Mesothelial cell of epicardium (in vitro differentiated cells): Measurements from ENCODE around the gene MLXIP. TPM values are rescaled to one million over a fixed set of nuclear protein-coding genes. Genes with fewer than 3 reads are reported as not detected.

Experiments used
- DNase-seq, 2 experiments: peaks; one replicate each; pipeline ENCODE4 v3.0.0; 2021; ENCODE audit warnings: low spot score in 2 of 2; ENCODE audit not compliant: unreplicated experiment in 2 of 2
- H3K27ac Mint-ChIP-seq: 2 replicates; pipeline ENCODE4 v1.8.0; 2021; ENCODE audit warnings: mixed read lengths
- H3K27me3 Mint-ChIP-seq: 2 replicates; pipeline ENCODE4 v1.8.0; 2021; ENCODE audit warnings: low read depth, mixed read lengths
- H3K36me3 Mint-ChIP-seq: 2 replicates; pipeline ENCODE4 v1.8.0; 2021; ENCODE audit warnings: mixed read lengths
- H3K4me1 Mint-ChIP-seq: 2 replicates; pipeline ENCODE4 v1.8.0; 2021; ENCODE audit warnings: mixed read lengths
- H3K4me3 Mint-ChIP-seq: 2 replicates; pipeline ENCODE4 v1.8.0; 2021; ENCODE audit warnings: mild to moderate bottlenecking, moderate library complexity, mixed read lengths
- H3K9me3 Mint-ChIP-seq: 2 replicates; pipeline ENCODE4 v1.8.0; 2021; ENCODE audit warnings: mixed read lengths
- CTCF ChIP-seq: fragments of 200-600 bp; sonication (generic); IDR thresholded peaks from one replicate; pipeline ENCODE4 v1.5.0; 2021; ENCODE audit warnings: antibody characterized with exemption; ENCODE audit not compliant: unreplicated experiment
- total RNA-seq: library from RNA; stranded (reverse); gene quantifications from 3 replicates; pipeline ENCODE4 v1.2.1, GENCODE V29; 2021

Gene MLXIP
- total RNA-seq, 1 donor from 2014 or later, result 65.3 TPM

- H3K4me1 Mint-ChIP-seq, result peaks cover 40% of the 10 kb centered on the region
- H3K27me3 Mint-ChIP-seq, result no peaks in the 10 kb centered on the region
- peaks cover 12% of the 10 kb centered on the region for H3K36me3 Mint-ChIP-seq
- peak overlapping the region; percentile 59 for H3K4me3 Mint-ChIP-seq
- H3K9me3 Mint-ChIP-seq, result no peaks in the 10 kb centered on the region
- no peak for DNase-seq
- H3K27ac Mint-ChIP-seq, result peak overlapping the region; percentile 97
- no peak for TF ChIP-seq CTCF
These were observed 15.5 kb upstream of the MLXIP start for GRCh38 chr12:122062832-122063693.

- DNase-seq, result no peak
- Mint-ChIP-seq H3K27me3 (no peaks in the 10 kb centered on the region), H3K9me3 (no peaks in the 10 kb centered on the region), H3K27ac (peak overlapping the region; percentile 97), H3K4me3 (peak overlapping the region; percentile 59), H3K36me3 (peaks cover 9% of the 10 kb centered on the region), H3K4me1 (peaks cover 41% of the 10 kb centered on the region)
- TF ChIP-seq CTCF, result no peak
These were observed 14.9 kb upstream of the MLXIP start for GRCh38 chr12:122063694-122064024.

GRCh38 chr12:122064025-122064777, 14.4 kb upstream of the MLXIP start:
- H3K4me1 Mint-ChIP-seq, result peaks cover 41% of the 10 kb centered on the region
- H3K36me3 Mint-ChIP-seq, result peaks cover 5% of the 10 kb centered on the region
- DNase-seq, result peak; percentile 65 to 80
- H3K4me3 Mint-ChIP-seq, result peak overlapping the region; percentile 59
- no peak for TF ChIP-seq CTCF
- H3K27ac Mint-ChIP-seq, result peak overlapping the region; percentile 97
- no peaks in the 10 kb centered on the region for H3K9me3 Mint-ChIP-seq
- H3K27me3 Mint-ChIP-seq, result no peaks in the 10 kb centered on the region

- DNase-seq, result no peak
- no peak for TF ChIP-seq CTCF
- H3K36me3 Mint-ChIP-seq, result peaks cover 7% of the 10 kb centered on the region
- H3K9me3 Mint-ChIP-seq, result no peaks in the 10 kb centered on the region
- H3K4me3 Mint-ChIP-seq, result peak overlapping the region; percentile 59
- peak overlapping the region; percentile 97 for H3K27ac Mint-ChIP-seq
- H3K4me1 Mint-ChIP-seq, result peaks cover 41% of the 10 kb centered on the region
- no peaks in the 10 kb centered on the region for H3K27me3 Mint-ChIP-seq
These were observed 13.6 kb upstream of the MLXIP start for GRCh38 chr12:122064780-122065588.

- peaks cover 7% of the 10 kb centered on the region for H3K36me3 Mint-ChIP-seq
- H3K9me3 Mint-ChIP-seq, result no peaks in the 10 kb centered on the region
- no peak for TF ChIP-seq CTCF
- DNase-seq, result no peak
- no peak overlapping the region for H3K4me3 Mint-ChIP-seq
- H3K27ac Mint-ChIP-seq, result peak overlapping the region; percentile 58
- H3K4me1 Mint-ChIP-seq, result peaks cover 48% of the 10 kb centered on the region
- H3K27me3 Mint-ChIP-seq, result no peaks in the 10 kb centered on the region
These were observed 11.0 kb upstream of the MLXIP start for GRCh38 chr12:122067548-122067947.
